Epithelial cell of esophagus (primary cell): Measurements from ENCODE around the gene CLTRN.

Experiments used
- DNase-seq: peaks from one replicate; pipeline ENCODE4 v3.0.0; 2010; ENCODE audit warnings: low read depth
- H3K4me3 ChIP-seq: 2 replicates; pipeline ENCODE4 v1.5.1; 2011; ENCODE audit warnings: mild to moderate bottlenecking, low read length, control low read depth
- CTCF ChIP-seq: IDR thresholded peaks from 2 replicates; pipeline ENCODE4 v1.5.1; 2011; ENCODE audit warnings: low read depth, mild to moderate bottlenecking, low read length, control low read depth, inconsistent platforms; ENCODE audit not compliant: insufficient read depth; ENCODE audit errors: missing control alignments

Gene CLTRN

GRCh38 chrX:15579778-15580747 is 84.5 kb downstream of the CLTRN start:
- peak; percentile 58 for DNase-seq
- H3K4me3 ChIP-seq, result no peak overlapping the region
- TF ChIP-seq CTCF, result no peak
